Tibial nerve (tissue), 4 donors: ENCODE results near the gene SLMAP. TPM values are rescaled to one million over a fixed set of nuclear protein-coding genes. Genes with fewer than 3 reads are reported as not detected.

Source experiments
- DNase-seq, 2 donors: peaks; one replicate each; pipeline ENCODE4 v3.0.0-alpha.2; 2019; ENCODE audit warnings: low spot score in 2 of 2
- H3K27ac ChIP-seq, 4 donors: fragments of 200-600 bp; sonication (generic) in 3 of 4; one replicate each; pipeline ENCODE4 v1.5.1; 2017 to 2019; ENCODE audit warnings: mild to moderate bottlenecking in 1 of 4
- H3K27me3 ChIP-seq, 2 donors: fragments of 200-600 bp; sonication (generic) in 1 of 2; one replicate each; pipeline versions ENCODE4 v1.5.1 to v1.6.0; 2017 to 2019
- H3K36me3 ChIP-seq, 3 donors: fragments of 200-600 bp; sonication (generic); one replicate each; pipeline ENCODE4 v1.5.1; 2018 to 2019
- H3K4me1 ChIP-seq, 4 donors: fragments of 200-600 bp; sonication (generic) in 3 of 4; one replicate each; pipeline ENCODE4 v1.5.1; 2017 to 2019
- H3K4me3 ChIP-seq, 4 donors: fragments of 200-600 bp; sonication (generic) in 3 of 4; one replicate each; pipeline ENCODE4 v1.5.1; 2017 to 2019; ENCODE audit warnings: mild to moderate bottlenecking in 1 of 4, moderate library complexity in 1 of 4
- H3K9me3 ChIP-seq, 4 donors: fragments of 200-600 bp; sonication (generic) in 3 of 4; one replicate each; pipeline ENCODE4 v1.5.1; 2017 to 2019
- CTCF ChIP-seq, 5 experiments: fragments of 200-600 bp in 3 of 5; fragments of 450-650 bp in 2 of 5; sonication (generic) in 3 of 5; IDR thresholded peaks; one replicate each; pipeline ENCODE4 v1.5.1; 2016 to 2019; ENCODE audit warnings: antibody characterized with exemption in 5 of 5, mild to moderate bottlenecking in 3 of 5, moderate library complexity in 2 of 5
- EP300 ChIP-seq, 2 donors: sonication (generic); formaldehyde crosslinking; IDR thresholded peaks; one replicate each; pipeline ENCODE4 v1.6.1; 2017; ENCODE audit warnings: antibody characterized with exemption in 2 of 2, mild to moderate bottlenecking in 1 of 2
- POLR2A ChIP-seq, 2 donors: fragments of 450-650 bp; IDR thresholded peaks; one replicate each; pipeline ENCODE4 v1.6.1; 2017; ENCODE audit warnings: antibody characterized with exemption in 2 of 2, mild to moderate bottlenecking in 2 of 2, moderate library complexity in 2 of 2
- WGBS, 2 donors: methylation state at CpG; one replicate each; pipeline ENCODE4 v1.1.5; 2018; 5-methylcytosine and 5-hydroxymethylcytosine counted together
- total RNA-seq, 4 donors: library from RNA; depleted of rRNA; stranded (reverse); fragments of >200 nt; gene quantifications; one replicate each; pipeline ENCODE4 v1.1.0, GENCODE V29; 2016

Gene SLMAP
- total RNA-seq, 4 donors from 2014 or later: 66.6 to 101 (median 87.4) TPM

- H3K27ac ChIP-seq: no peak overlapping the region
- H3K4me3 ChIP-seq: no peak overlapping the region
- peaks cover 0 to 31% (median 4%) of the 10 kb centered on the region in 4 donors for H3K4me1 ChIP-seq
- no peaks in the 10 kb centered on the region for H3K27me3 ChIP-seq
- no peaks in the 10 kb centered on the region for H3K36me3 ChIP-seq
- H3K9me3 ChIP-seq: peaks cover 0 to 9% (median 0%) of the 10 kb centered on the region in 4 donors
- TF ChIP-seq CTCF (IDR thresholded peaks at IDR 0.05) (no peak), POLR2A (IDR thresholded peaks at IDR 0.05) (no peak), EP300 (IDR thresholded peaks at IDR 0.05) (no peak)
- no peak for DNase-seq
Observed at GRCh38 chr3:57816471-57817095, 60.5 kb downstream of the SLMAP start.

DNA sequence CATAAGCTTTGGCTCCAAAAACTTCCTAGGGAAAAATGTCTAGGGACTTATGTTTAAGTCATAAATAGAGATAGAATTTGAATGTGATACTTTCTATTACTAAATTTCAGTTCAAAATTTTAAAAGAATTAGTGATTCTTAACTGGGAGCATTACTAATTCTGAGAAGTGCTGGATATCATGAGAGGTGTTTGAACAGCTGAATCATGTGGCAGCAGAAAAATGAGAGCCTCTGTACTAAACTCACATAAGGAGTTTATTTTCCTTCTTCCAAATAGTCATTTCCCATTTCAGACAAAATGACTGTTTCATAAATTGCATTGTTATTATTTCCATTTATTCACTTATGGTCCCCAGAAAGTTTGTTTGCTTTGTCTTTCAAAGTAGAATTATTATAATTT is 62.7 kb downstream of the SLMAP start:
- DNase-seq: no peak
- Histone ChIP-seq H3K4me1 (peaks cover 0 to 39% (median 4%) of the 10 kb centered on the region in 4 donors), H3K4me3 (no peak overlapping the region), H3K27me3 (no peaks in the 10 kb centered on the region), H3K9me3 (no peaks in the 10 kb centered on the region), H3K36me3 (no peaks in the 10 kb centered on the region), H3K27ac (no peak overlapping the region)
- TF ChIP-seq POLR2A (IDR thresholded peaks at IDR 0.05) (no peak), EP300 (IDR thresholded peaks at IDR 0.05) (no peak)

DNA sequence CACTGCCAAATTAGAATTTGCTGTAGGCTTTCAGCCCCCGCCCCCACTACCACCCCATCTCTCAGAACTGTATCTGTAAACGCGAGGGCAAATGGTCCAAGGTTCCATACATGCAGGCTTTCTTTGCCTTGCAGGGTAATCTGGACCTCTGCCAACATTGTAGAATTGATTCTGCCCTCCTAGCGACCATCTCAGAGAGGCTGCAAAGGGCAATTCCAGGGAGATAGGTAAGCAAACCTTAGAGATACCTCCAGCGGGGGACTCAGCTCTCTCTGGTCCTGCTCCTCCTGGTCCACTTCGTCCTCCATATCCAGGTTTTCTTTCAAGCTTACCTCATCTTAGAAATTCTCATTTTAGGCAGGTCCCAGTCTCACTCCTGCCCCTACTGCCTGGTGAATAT is 64.4 kb downstream of the SLMAP start:
- no peak overlapping the region for H3K4me3 ChIP-seq
- H3K27me3 ChIP-seq: no peaks in the 10 kb centered on the region
- no peak for DNase-seq
- H3K27ac ChIP-seq: no peak overlapping the region
- WGBS, 2 donors: 77 to 85% methylated on average over 6 of the region's 6 CpGs
- H3K9me3 ChIP-seq: no peaks in the 10 kb centered on the region
- no peak for TF ChIP-seq CTCF (IDR thresholded peaks at IDR 0.05)
- no peak for TF ChIP-seq POLR2A (IDR thresholded peaks at IDR 0.05)
- TF ChIP-seq EP300 (IDR thresholded peaks at IDR 0.05): no peak
- H3K36me3 ChIP-seq: no peaks in the 10 kb centered on the region
- peaks cover 0 to 50% (median under 1%) of the 10 kb centered on the region in 4 donors for H3K4me1 ChIP-seq

GRCh38 chr3:57821765-57822164 is 65.7 kb downstream of the SLMAP start:
- DNase-seq: no peak
- Histone ChIP-seq H3K27me3 (no peaks in the 10 kb centered on the region), H3K4me3 (no peak overlapping the region), H3K4me1 (peaks cover 0 to 57% (median 6%) of the 10 kb centered on the region in 4 donors), H3K27ac (no peak overlapping the region), H3K9me3 (no peaks in the 10 kb centered on the region), H3K36me3 (no peaks in the 10 kb centered on the region)
- no peak for TF ChIP-seq CTCF (IDR thresholded peaks at IDR 0.05)

DNA sequence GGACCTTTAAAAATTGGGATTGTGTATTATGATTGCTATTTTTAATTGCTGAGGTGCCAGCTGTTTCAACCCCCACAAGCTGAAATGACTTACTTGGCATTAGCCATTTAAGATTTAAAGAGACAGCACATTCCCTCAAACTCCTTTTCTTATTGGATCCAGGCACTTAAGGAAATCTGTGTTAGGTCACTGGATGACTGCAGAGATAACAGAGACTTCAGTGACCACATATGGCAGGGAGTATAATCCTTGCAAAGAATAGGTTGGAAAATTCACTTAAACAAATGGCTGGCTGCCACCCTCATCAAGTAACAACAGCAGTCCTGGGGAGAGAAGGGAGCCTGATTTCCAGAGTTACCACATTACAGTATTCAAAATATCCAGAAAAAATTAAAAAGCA is 66.6 kb downstream of the SLMAP start:
- no peaks in the 10 kb centered on the region for H3K9me3 ChIP-seq
- H3K4me1 ChIP-seq: peaks cover 0 to 64% (median 6%) of the 10 kb centered on the region in 4 donors
- H3K36me3 ChIP-seq: no peaks in the 10 kb centered on the region
- H3K27ac ChIP-seq: peak overlapping the region in 1 of 4 donors; percentile 2
- no peaks in the 10 kb centered on the region for H3K27me3 ChIP-seq
- TF ChIP-seq EP300 (IDR thresholded peaks at IDR 0.05) (no peak), CTCF (IDR thresholded peaks at IDR 0.05) (no peak), POLR2A (IDR thresholded peaks at IDR 0.05) (no peak)
- no peak for DNase-seq
- H3K4me3 ChIP-seq: no peak overlapping the region

GRCh38 chr3:57825116-57825515 is 69.0 kb downstream of the SLMAP start:
- TF ChIP-seq POLR2A (IDR thresholded peaks at IDR 0.05) (no peak), EP300 (IDR thresholded peaks at IDR 0.05) (no peak), CTCF (IDR thresholded peaks at IDR 0.05) (no peak)
- 15 to 26% methylated on average over 3 of the region's 3 CpGs for whole genome bisulfite sequencing, 2 donors
- no peaks in the 10 kb centered on the region for H3K36me3 ChIP-seq

More at GRCh38 chr3:57825116-57825515, 69.0 kb downstream of the SLMAP start:
- Histone ChIP-seq H3K27ac (no peak overlapping the region), H3K4me1 (peaks cover 0 to 55% (median 6%) of the 10 kb centered on the region in 4 donors), H3K9me3 (no peaks in the 10 kb centered on the region), H3K27me3 (no peaks in the 10 kb centered on the region), H3K4me3 (no peak overlapping the region)
- DNase-seq: no peak
